ENCODE results near the gene TRIM62. TPM values are rescaled to one million over a fixed set of nuclear protein-coding genes. Genes with fewer than 3 reads are reported as not detected.

Gene TRIM62
- total and polyA plus RNA-seq, 10 donors = 2.5 to 16.1 (median 9.2) TPM

DNA sequence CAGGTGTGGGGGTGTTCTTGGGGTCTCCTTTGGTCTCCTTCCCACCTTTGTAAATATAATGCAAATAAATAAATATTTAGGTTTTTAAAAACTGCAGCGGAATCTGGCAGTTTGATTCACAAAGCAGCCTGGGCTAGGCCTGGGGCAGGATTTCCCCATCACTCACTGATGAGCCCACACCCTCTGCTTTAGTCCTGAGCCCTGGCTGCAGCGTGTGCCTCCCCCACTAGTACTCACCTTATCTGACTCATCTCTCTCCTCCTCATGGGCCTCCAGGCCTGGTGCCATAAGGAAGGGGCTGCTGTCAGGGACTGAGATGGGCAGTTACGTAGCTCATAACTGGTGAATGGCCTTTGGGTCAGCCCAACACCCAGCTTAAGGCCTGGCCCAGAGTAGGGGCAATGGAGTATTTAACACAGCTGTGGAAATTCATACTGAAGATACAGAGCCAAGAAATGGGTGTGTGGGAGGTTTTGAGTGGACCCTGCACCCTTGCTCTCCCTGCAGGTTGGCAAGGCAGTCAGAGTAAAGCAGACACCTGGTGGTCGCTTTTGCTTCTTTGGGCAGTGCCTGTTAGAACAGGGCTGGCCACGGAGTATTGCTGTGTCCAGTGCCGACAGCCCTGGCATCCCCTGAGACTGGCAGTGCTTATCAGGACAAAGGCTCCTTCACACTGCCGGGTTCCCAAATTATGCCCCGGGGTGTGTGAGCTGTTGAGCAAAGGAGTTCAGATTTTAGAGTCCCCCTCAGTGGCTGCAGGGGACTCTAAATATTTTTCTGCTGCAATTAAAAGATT is 61.2 kb downstream of the TRIM62 start:
- no peaks in the 10 kb centered on the region for H3K36me3 ChIP-seq
- intact Hi-C loops (cut with DNase I; ENCODE audit: low total_unique reads) = no loop called here
- no peaks in the 10 kb centered on the region for H3K9me3 ChIP-seq
- H3K27me3 ChIP-seq (replicated peaks in 1 of 7) = no peaks in the 10 kb centered on the region
- whole genome bisulfite sequencing, 5 donors = 86 to 96% (median 89%) methylated on average over 8 of the region's 8 CpGs
- TF ChIP-seq, protein P1, sequence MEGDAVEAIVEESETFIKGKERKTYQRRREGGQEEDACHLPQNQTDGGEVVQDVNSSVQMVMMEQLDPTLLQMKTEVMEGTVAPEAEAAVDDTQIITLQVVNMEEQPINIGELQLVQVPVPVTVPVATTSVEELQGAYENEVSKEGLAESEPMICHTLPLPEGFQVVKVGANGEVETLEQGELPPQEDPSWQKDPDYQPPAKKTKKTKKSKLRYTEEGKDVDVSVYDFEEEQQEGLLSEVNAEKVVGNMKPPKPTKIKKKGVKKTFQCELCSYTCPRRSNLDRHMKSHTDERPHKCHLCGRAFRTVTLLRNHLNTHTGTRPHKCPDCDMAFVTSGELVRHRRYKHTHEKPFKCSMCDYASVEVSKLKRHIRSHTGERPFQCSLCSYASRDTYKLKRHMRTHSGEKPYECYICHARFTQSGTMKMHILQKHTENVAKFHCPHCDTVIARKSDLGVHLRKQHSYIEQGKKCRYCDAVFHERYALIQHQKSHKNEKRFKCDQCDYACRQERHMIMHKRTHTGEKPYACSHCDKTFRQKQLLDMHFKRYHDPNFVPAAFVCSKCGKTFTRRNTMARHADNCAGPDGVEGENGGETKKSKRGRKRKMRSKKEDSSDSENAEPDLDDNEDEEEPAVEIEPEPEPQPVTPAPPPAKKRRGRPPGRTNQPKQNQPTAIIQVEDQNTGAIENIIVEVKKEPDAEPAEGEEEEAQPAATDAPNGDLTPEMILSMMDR (IDR thresholded peaks at IDR 0.05 in 8 of 11, conservative IDR thresholded peaks at IDR 0.05 in 3 of 11) = no peak
- TF ChIP-seq POLR2A (IDR thresholded peaks at IDR 0.05) (no peak), POLR2AphosphoS5 (IDR thresholded peaks at IDR 0.05) (no peak)
- no peak overlapping the region for H3K4me3 ChIP-seq
- peak overlapping the region in 1 of 8 donors; percentile 58 for H3K27ac ChIP-seq
- peaks cover 0 to 9% (median under 1%) of the 10 kb centered on the region in 6 donors for H3K4me1 ChIP-seq
- no peak for DNase-seq

DNA sequence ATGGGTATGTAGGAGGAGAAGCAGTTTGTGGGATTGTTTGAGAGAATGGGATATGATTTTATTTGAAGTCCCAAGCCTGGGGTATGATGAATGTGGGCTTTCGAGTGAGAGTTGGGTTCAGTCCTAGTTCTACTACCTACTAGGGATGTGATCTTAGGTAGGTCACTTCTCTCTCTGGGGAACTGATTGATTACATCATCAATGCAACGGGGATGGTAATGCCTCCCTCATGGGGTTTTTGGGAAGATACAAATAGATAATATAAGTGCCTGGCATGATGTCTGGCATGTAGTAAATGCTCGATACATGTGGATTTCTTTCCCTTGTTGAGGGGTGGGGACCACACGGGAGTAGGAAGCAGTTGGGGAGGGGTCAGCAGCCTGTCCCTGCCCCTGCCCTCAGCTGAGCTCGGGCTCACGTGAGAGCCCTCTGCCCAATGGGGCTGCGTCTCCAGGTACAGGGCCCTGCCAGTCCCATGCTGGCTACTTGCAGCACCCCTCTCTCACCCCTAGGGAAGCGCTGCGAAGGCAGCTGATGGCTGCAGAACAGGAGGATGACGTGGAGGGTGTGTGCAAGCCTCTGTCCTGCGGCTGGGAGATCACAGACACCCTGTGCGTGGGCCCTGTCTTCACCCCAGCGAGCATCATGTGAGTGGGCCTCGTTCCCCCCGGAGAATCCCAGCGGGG is 62.2 kb downstream of the TRIM62 start:
- 66 to 84% (median 76%) methylated on average over 13 to 16 of the region's 16 CpGs for WGBS, 5 donors
- Histone ChIP-seq H3K27me3 (replicated peaks in 1 of 7) (no peaks in the 10 kb centered on the region), H3K4me1 (peaks cover 0 to 6% (median 0%) of the 10 kb centered on the region in 6 donors), H3K4me3 (no peak overlapping the region), H3K36me3 (no peaks in the 10 kb centered on the region), H3K27ac (peak overlapping the region in 1 of 8 donors; percentile 58), H3K9me3 (no peaks in the 10 kb centered on the region)
- intact Hi-C loops (cut with DNase I; ENCODE audit: low total_unique reads) = no loop called here
- DNase-seq = no peak
- TF ChIP-seq POLR2A (IDR thresholded peaks at IDR 0.05) (no peak), POLR2AphosphoS5 (IDR thresholded peaks at IDR 0.05) (no peak)
- TF ChIP-seq, protein P1 (IDR thresholded peaks at IDR 0.05 in 8 of 11, conservative IDR thresholded peaks at IDR 0.05 in 3 of 11) = no peak

DNA sequence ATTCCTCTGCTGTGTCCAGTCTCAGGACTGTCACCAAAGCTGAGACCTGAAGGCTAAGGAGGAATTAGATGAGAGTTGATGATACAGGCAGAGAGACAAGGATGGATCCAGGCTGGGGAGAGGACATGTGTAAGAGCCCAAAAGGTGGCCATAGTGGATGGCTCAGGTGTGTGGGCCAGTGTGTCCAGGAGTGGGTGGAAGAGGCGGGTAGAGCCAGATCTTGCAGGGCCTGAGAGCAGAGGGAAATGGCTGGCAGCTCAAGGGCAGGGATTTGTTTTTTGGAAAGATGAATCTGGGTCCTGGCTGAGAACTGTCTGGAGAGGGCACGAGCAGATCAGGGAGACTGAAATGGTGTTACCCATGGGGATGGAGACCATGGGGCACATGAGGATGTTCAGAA is 62.8 kb downstream of the TRIM62 start:
- Histone ChIP-seq H3K4me1 (peaks cover 0 to 6% (median 0%) of the 10 kb centered on the region in 6 donors), H3K27me3 (replicated peaks in 1 of 7) (no peaks in the 10 kb centered on the region), H3K36me3 (no peaks in the 10 kb centered on the region), H3K4me3 (no peak overlapping the region), H3K27ac (peak overlapping the region in 1 of 8 donors; percentile 58), H3K9me3 (no peaks in the 10 kb centered on the region)
- DNase-seq = no peak
- no peak for TF ChIP-seq POLR2AphosphoS5 (IDR thresholded peaks at IDR 0.05)
- TF ChIP-seq POLR2A (IDR thresholded peaks at IDR 0.05) = no peak
- TF ChIP-seq, protein P1 (IDR thresholded peaks at IDR 0.05 in 8 of 11, conservative IDR thresholded peaks at IDR 0.05 in 3 of 11) = no peak
- intact Hi-C loops (cut with DNase I; ENCODE audit: low total_unique reads) = no loop called here
- WGBS, 5 donors = 81 to 93% (median 87%) methylated on average over 2 of the region's 2 CpGs

DNA sequence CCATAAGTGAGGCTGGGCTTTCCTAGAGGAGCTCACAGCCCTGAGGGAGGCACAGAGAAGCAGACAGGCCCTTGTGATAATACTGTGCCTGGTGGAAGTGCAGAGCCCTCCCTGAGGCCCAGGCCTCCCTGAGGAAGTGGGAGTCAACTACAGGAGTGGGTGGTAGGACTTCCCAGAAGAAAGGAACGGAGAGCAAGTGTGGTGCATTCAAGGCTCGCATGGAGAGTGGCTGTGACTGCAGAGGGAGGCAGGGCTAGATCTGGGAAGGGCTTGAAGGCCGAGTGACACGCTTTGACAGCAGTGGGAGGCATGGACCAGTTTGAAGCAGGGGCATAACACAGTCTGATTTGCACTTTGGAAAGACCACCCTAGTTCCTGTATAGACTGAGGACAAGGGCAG is 63.6 kb downstream of the TRIM62 start:
- H3K4me1 ChIP-seq = peaks cover 0 to 6% (median 0%) of the 10 kb centered on the region in 6 donors
- no peak for TF ChIP-seq POLR2A (IDR thresholded peaks at IDR 0.05)
- H3K4me3 ChIP-seq = no peak overlapping the region
- 69 to 91% (median 77%) methylated on average over 4 of the region's 4 CpGs for WGBS, 5 donors
- H3K27ac ChIP-seq = no peak overlapping the region
- H3K27me3 ChIP-seq (replicated peaks in 1 of 7) = no peaks in the 10 kb centered on the region
- no peak for DNase-seq
- no peaks in the 10 kb centered on the region for H3K36me3 ChIP-seq
- intact Hi-C loops (cut with DNase I; ENCODE audit: low total_unique reads) = no loop called here
- no peaks in the 10 kb centered on the region for H3K9me3 ChIP-seq
